Non-pigmented ciliary epithelial cell (primary cell): ENCODE results near the gene HSF2BP.
"Not testable (repeated sequence)": the region's sequence is repeated elsewhere in the genome, so short reads cannot be mapped to it uniquely, and the experiment has no call there.

Source experiments
- DNase-seq: peaks from one replicate; pipeline ENCODE4 v3.0.0-alpha.2; 2010; ENCODE audit warnings: low read depth

HSF2BP gene

DNA sequence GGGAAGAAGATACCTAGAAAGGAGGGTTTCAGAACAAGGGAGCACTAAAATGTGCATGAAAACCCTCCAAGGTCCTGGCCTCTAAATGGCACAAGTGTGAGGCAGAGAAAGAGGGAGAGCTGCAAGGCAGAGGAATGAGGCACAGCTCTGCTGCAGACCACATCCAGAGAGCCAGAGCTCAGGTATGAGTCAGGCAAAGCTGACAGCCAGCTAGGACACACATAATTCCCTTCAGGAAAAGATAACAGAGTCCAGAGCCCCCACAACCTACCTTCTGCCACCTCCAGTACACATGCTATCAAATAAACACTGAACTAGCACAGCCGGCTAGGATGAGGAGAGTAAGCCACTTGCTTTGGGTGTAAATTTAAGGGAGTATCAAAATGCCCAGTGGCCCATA, 62.2 kb downstream of the HSF2BP start:
- peak; percentile 75 for DNase-seq

DNA sequence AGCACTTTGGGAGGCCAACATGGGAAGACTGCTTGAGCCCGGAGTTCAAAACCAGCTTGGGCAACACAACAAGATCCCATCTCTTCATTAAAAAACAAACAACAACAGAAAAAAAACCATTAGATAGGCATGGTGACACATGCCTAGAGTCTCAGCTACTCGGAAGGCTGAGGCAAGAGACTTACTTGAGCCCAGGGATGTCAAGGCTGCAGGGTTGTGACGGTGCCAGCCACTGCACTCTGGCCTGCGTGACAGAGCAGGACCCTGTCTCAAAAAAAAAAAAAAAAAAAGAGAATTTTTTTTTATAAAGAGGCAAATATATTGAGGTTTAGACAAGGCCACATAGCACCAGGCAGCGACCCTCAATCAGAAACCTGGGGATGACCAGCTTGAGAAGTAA, 62.7 kb downstream of the HSF2BP start:
- no peak for DNase-seq

DNA sequence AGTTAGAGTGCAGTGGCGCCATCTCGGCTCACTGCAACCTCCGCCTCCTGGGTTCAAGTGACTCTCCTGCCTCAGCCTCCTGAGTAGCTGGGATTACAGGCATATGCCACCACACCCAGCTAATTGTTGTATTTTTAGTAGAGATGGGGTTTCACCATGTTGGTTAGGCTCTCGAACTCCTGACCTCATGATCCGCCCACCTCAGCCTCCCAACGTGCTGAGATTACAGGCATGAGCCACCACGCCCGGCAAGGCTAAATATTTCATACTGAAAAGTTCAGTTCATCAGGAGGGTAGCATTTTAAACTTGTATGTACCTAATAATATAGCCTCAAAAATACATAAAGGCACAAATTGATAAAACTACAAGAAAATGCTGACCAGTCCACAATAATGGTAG, 63.5 kb downstream of the HSF2BP start:
- not testable (repeated sequence) for DNase-seq

DNA sequence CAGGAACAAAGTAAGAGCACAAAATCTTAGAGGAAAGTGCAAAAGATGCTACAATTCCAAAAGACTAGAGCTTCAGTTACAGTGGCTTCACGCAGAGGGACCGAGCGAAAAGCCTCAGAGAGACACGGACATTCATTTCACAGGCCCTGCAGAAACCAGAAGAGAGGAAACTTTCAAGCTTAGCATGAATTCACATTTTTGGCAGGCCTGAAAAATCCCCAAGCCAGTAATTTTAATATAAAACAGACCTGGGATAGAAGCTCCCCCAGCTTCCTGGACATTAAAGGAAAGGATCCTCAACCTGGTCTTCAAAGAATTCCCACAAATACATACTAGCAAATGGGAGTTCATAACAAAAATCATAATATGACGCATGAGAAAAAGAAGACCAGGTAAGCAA, 66.2 kb downstream of the HSF2BP start:
- no peak for DNase-seq

DNA sequence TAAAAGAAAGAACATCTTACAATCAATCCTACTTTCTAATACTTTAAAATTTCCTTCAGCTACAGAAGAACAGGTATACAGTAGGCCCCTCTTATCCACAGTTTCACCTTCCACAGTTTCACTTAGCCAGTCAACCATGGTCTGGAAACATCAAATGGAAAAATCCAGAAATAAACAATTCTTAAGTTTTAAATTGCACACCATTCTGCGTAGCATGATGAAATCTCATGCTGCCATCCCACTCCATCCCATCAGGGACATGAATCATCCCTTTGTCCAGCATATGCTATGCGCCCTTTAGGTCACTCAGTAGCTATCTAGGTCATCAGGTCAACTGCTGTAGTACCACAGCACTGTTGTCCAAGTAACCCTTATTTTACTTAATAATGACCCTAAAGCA, 67.7 kb downstream of the HSF2BP start:
- DNase-seq, result no peak

DNA sequence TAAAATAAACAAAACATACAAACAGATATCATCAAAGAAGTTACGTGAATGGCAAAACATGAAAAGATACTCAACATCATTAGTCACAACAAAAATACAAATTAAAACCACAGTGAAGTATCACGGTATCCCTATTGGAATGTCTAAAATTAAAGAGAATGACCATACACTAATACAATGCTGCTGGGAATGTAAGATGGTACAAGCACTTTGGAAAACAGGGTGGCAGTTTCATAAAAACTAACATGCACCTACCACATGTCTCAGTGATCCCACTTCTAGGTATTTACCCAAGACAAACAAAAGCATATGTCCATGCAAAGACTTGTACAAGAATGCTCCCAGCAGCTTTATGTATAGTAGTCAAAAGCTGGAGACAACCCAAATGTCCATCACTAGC, 69.1 kb downstream of the HSF2BP start:
- no peak for DNase-seq

DNA sequence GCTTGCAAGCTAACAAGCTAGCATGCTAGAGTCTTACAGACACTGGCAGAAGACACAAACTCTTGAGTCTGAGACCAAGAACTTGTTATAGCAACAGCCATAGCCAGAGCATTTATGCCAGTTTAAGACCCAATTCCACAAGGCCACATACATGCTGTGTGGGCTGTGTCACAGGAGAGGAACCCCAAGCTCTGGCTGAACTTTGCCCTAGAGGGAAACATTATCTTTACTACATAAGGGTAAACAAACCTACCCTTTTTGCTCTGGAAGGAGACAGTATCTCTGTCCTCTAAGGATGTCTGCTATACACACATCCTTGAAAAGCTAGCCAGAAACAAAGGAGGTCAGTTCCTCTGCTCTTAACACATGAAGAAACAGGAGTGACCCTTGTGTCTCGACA, 70.3 kb downstream of the HSF2BP start:
- no peak for DNase-seq

DNA sequence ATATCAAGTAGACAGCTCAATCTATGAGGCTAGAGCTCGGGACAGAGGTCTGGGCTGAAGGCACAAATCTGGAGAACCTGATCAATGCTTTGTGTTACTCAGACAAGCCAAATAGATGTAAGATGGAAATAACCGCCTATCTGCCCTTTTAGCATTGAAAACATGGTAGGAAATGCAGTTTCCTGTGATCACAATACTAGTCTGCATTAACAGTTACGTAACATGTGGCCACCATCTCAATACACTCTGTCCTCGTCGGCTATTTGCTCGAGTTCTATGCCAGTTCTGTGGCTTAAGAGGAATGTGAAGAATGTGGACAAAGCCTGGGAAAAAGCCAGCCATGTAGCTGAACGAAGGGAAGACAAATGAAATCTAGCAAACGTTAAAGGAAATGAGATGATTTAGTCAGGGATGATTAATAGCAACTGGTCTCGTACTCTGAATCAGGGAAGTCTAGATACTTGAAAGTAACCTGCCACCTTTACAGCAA, 73.3 kb downstream of the HSF2BP start:
- DNase-seq, result peak; percentile 99

DNA sequence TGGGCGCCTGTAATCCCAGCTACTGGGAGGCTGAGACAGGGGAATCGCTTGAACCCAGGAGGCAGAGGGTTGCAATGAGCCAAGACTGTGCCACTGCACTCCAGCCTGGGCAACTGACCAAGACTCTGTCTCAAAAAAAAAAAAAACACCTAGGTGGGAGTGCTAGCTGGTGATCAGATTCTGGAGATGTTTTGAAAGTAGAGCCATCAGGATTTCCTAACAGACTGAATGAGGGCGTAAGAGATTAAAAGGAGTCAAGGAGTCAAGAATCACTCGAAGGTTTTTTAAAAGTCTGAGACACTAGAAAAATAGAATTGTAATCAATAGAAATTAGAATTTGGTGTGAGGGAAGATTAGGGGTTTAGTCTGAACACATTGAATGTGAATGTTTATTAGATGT, 73.8 kb downstream of the HSF2BP start:
- DNase-seq, result no peak

DNA sequence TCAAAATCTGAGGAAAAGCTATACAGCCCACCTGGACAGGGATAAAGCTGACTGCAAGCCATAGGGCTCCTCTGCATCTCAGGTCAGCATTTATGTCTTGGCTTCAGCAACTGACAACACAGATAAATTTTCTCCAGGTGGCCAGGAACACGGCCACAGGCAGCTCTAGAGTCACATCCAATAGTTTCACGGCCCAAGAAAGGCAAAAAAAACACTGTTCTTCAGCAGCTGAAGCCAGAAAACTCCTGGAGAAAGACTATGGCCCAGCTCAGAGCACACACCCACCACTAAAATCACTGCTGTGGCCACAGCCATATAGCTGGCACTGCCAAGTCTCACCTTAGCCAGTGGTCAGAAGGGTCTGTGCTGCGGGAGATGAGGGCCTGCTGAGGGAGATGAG, 77.8 kb downstream of the HSF2BP start:
- DNase-seq, result no peak

DNA sequence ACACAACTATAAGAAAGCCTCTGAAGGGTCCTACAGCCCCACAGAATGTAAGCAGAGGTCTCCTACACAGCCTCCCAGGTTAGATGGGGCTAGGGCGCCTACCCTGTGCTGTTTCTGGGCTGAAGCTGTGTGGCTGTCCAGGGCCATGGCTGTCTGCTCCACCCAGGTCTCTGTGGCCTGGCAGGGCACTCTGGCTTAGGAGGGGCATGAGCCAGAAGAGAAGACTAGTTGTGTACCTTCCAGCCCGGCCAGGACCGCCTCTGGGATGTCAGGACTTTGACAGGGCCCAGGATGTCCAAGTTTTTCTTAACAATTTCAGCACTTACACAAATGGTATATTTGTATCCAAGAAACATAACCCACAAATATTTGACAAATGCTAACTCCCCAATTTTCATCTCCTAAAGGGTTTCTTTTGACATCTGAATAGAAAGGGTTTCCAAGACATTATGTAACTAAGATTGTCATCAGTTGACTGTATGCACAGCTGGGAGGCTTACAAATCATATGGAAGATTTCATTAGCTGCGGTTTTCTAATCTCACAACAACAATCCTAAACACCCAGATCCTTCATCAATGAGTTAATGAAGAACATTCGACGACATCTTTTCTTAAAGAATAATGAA, 80.5 kb downstream of the HSF2BP start:
- no peak for DNase-seq

DNA sequence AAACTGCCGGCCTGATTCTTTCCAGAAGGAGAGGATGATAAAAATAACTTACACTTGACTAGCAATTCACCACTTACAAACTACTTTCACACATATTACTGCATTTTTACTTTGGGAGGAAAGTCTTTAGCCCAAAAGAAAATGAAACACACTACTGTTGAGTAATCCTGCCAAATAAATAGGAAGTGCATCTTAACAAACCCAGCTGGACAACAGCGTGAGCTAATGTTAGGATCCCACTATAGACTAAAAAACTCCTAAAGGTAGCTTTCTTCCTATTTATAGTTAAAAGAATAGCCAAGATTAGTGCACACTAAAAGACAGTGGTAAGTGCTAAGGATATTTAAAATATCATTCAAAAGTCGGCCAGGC, 83.8 kb downstream of the HSF2BP start:
- no peak for DNase-seq

DNA sequence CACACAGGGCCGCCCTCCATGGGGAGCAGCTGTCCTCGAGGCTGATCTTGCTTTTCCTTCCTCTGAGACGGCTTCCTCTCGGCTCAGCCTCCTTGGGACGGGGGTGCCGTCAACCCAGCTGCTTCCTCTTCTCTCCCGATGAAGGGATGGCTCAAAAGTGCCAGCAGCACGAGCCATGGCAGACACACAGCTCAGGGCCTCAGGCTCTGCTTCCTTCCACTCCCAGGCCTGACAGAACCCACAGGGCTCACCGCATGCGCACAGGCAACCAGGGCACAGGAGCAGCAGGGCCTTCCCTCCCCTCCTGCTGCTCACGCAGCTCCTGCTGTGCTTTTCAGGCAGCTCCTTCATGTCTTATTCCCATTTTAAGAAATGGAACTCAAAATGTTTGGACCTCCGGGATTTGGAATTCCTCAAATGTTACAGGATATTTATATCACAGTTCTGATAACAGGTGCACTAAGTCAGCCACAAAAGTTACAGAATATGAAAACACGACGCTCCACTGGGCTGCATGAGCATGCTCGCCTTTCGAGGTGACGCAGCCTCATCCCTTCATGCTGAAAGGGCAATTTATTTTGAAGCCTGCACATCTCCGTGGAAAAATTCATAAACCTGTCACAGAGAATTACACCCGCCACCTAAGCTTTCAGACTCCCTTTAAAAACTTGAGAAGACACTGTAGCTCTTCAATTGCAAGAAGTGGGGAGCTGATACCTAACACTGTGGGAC, 84.4 kb downstream of the HSF2BP start:
- DNase-seq, result no peak

DNA sequence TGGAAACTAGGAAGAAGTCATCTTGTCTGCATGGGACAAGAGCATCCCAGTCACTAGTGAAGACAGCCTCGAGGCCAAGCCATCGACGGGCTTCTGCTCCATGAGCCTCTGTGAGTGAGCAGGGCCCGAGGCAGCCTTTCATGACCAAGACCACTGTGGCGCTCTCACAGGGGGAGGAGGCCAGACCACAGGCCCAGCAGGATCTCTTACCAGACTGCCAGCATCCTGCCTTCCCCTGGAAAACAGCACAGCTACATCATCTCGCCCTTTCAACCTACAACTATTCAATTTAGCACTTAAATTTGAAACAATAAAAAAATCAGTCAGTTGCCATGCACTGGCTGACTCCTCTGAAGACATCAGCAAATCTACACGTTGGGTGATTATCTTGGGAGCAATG, 85.4 kb downstream of the HSF2BP start:
- no peak for DNase-seq

DNA sequence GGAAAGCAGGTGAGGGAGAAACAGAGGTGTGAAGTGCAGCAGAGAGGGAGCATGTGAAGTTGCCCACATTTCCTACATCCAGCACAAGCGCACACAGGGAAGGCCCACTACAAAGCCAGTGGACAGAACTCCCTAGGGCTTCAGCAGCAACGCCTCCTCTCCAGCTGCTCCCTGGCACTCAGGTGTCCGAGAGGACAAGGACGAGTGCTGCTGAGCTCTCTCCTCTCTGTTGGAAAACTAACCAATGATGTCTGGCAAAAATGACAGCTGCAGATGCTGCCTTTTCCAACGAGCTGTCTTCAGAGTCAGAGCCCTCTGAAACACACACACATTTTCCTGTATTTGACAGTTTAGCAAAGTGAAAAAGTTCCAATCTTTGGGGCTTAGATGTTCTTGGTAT, 86.8 kb downstream of the HSF2BP start:
- DNase-seq, result no peak

DNA sequence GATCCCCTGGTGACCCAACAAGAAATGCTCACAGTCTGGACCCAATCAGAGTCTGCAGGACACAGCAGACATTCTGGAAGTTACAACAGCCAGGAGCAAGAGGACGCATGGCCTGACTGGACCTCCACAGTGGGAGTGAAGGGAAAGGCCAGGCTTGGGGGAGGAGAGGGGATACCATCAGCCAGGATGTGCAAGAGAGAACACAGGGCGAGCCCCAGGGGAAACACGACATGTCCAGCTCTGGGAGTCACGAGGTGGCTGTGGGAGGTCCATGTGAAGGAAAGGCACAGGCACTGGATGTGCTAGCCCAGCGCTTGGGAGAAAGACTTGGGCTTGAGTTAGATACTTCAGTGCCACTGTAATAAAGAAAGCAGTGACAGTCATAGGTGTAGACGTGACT, 87.3 kb downstream of the HSF2BP start:
- no peak for DNase-seq

DNA sequence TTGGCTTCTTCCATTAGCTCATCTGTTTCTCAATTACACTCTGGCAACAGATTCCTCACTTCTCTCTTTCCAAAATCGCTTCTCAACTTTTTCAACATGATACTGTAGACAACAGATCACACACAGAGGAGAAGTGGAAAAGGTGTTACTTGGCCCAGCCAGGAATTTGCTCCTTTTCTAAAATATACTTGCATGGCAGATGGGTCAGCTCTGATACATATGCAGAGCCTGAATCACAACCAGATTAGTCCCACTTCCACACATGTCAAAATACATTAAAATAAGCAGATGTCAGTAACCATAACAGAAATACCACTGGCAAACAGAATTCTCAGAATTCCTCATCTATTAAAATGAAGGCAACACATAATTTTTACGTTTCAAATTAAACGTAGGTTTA, 89.1 kb downstream of the HSF2BP start:
- DNase-seq, result not testable (repeated sequence)

DNA sequence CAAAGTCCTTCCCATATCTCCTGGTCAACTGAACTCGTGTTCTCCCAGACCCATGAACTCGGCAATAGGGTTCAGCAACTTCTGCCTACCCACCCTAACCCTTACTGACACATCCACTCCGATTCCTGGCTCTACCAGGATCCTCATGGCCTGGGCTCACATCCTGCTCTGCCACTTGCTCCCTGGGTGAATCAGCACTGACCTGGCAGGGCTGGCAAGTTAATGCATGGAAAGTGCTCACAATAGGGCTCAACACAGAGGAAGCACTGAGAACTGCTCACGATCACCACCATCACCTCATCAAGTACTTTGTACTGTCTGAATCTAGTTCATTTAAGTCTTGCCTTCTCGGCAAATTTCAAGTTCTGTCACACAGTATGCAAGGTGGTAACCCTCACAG, 96.8 kb downstream of the HSF2BP start:
- not testable (repeated sequence) for DNase-seq

DNA sequence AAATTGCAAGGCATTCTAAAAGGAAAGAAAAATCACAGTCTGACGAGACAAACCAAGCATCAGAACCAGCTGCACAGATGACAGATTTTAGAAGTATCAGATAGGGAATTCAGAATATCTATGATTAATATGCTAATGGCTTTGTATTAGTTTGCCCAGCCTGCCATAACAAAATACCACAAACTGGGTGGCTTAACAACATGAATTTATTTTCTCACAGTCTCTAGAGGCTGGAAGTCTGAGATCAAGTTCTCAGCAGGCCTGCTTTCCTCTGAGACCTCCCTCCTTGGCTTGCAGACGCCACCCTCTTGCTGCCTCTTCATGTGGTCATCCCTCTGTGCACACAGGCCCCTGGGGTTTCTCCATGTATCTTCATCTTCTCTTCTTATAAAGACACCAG, 118.7 kb downstream of the HSF2BP start:
- DNase-seq, result not testable (repeated sequence)

DNA sequence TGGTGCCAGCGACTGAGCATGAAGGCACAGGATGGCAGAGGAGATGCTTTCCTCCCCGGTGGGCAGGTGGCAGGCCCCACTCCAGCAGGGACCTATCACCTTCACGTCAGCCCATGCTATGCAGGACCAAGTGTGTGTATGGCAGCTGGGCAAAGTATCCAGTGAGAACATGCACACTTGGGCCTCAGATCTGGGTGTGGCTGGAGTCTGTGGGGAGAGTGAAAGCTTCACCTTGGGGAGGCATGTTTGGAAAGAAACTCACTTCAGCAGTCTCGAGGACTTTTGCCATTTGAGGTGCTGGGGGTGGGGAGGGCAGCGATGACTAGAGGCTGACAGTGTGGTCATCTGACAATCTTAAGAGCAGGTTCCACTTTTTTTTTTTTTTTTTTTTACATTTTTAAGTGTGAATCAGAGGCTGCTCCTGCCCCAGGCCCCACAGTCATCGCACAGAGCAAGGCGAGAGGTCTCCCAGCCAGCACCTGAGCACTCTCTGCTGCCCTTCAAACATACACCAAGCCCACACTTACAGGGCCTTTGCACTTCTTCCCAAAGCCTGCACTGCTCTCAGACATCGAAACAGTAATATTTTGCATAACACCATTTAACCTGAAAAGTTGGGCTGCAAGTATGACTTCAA, 136.7 kb downstream of the HSF2BP start:
- DNase-seq, result not testable (repeated sequence)

DNA sequence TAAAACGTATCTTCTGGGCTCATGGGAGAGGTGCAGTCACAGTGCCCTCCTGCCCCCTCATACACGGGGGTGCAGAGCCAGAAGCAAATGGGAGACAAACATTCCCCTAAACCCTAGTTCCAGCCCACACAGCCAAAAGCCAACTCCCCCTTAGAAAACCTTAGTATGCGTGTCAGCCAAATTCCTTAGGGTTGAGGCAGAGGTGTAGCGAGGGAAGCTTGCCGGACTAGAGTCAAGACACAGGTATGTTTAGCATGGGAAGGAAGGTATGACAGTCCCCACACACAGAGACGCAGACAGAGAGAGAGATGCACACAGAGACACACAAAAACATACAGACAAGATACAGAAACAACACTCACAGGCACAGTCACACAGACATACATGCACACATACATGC, 141.6 kb downstream of the HSF2BP start:
- DNase-seq, result not testable (repeated sequence)

DNA sequence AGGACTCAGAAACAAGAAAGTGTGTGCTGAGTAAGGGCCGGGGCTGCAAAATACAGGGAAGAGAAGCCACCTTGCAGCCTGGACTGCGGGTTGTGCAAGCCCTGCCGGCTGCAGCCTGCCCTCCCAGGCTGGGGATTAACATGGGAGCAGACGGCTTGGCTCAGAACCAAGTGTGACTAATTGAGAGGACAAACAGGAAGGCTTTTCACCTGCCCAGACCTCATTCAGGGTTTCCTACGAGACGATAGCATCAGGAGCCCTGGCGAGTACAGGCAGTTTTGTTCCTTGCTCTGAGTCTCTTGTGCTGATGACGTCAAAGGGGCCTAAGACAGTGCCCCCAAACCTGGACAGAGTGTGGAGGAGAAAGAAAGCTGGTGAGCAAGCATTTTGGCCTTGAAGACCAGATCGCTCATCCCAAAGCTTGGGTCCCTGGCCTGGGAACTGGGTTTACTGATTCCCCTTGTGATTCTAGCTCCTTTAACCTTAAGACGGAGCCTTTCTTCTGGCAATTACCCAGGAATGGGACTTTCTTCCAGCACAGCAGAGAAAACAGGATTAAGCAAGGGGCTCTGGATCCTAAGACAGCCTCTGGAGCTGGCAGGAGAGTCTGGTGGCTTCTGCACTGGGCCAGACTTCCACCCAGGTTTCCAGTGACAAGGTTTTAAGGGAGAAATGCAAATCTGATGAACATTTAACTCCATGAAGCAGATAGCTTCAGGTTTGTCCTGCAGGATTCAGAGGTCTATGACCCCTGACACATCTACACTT, 142.2 kb downstream of the HSF2BP start:
- DNase-seq, result not testable (repeated sequence)
